Left lung (tissue), 10 donors: ENCODE results near the gene PCDHA11. TPM values are rescaled to one million over a fixed set of nuclear protein-coding genes. Genes with fewer than 3 reads are reported as not detected.
A peak's percentile ranks its signal among the peaks of the same experiment; 100 is the strongest.

ENCODE experiments used
- ATAC-seq: fragments of 200-7000 bp; cut with Tn5 transposase; one replicate; pipeline ENCODE4 v1.9.1; 2020; ENCODE audit warnings: moderate library complexity
- DNase-seq, 4 donors: peaks; one replicate each; pipeline ENCODE4 v3.0.0-alpha.2; 2013 to 2020
- H3K27ac ChIP-seq, 2 donors: fragments of 200-600 bp; sonication (generic) in 1 of 2; one replicate each; pipeline versions ENCODE4 v1.5.0 to v1.8.0; 2020 to 2021
- H3K27me3 ChIP-seq, 2 donors: fragments of 200-600 bp; sonication (generic) in 1 of 2; one replicate each; pipeline versions ENCODE4 v1.5.0 to v1.8.0; 2020 to 2021
- H3K36me3 ChIP-seq, 2 donors: fragments of 200-600 bp; sonication (generic) in 1 of 2; one replicate each; pipeline versions ENCODE4 v1.5.0 to v1.8.0; 2020 to 2021
- H3K4me1 ChIP-seq, 2 donors: fragments of 200-600 bp; one replicate each; pipeline ENCODE4 v1.8.0; 2021
- H3K4me3 ChIP-seq, 2 donors: fragments of 200-600 bp; sonication (generic) in 1 of 2; one replicate each; pipeline versions ENCODE4 v1.5.0 to v1.8.0; 2020 to 2021; ENCODE audit warnings: mild to moderate bottlenecking in 1 of 2
- H3K9me3 ChIP-seq, 2 donors: fragments of 200-600 bp; sonication (generic) in 1 of 2; one replicate each; pipeline versions ENCODE4 v1.5.0 to v1.8.0; 2020 to 2021
- CTCF ChIP-seq, 2 donors: fragments of 200-600 bp; sonication (generic) in 1 of 2; IDR thresholded peaks; one replicate each; pipeline versions ENCODE4 v1.5.0 to v1.8.0; 2021; ENCODE audit warnings: antibody characterized with exemption in 2 of 2
- intact Hi-C, 2 donors: fragments of 100-400 bp; cut with DNase I; formaldehyde crosslinking; loops; one replicate each; pipeline versions ENCODE4 v1.11.2 to v1.14.2; 2022
- polyA plus RNA-seq, 6 donors: library from polyadenylated mRNA; unstranded; fragments of 120-200 nt; gene quantifications; one replicate each; pipeline ENCODE4 v1.2.1, GENCODE V29; 2013; ENCODE audit not compliant: insufficient read length in 6 of 6
- total RNA-seq, 2 donors: library from RNA; stranded (reverse); fragmentation: NEBNext Ultra II Directional; extraction: Animal tissue kit (Norgen Biotek cat#: 25700); gene quantifications; one replicate each; pipeline ENCODE4 v1.2.1, GENCODE V29; 2021
- donor health status: DM: no; HTN: yes; CAD: no.
- donor health status: DM: no; HTN: no; CAD: no.

The PCDHA11 gene
- total and polyA plus RNA-seq, 8 donors, result 0.15 to 1.5 (median 0.42) TPM

- ATAC-seq, result no peak
- Histone ChIP-seq H3K4me3 (no peak within 1 kb of the TSS), H3K4me1 (no peaks in the 10 kb centered on the region), H3K27me3 (peaks cover 0 to 12% of the 10 kb centered on the region in 2 donors), H3K27ac (no peak within 1 kb of the TSS), H3K9me3 (peaks cover 0 to 18% of the 10 kb centered on the region in 2 donors), H3K36me3 (no peaks in the 10 kb centered on the region)
- intact Hi-C loops, result no loop called here
- TF ChIP-seq CTCF (IDR thresholded peaks at IDR 0.05), result no peak
- DNase-seq, result peak in 1 of 4 donors; percentile 13
Measured at GRCh38 chr5:140855772-140856674, 12.7 kb upstream of the PCDHA11 start, which contains the start of gene PCDHA10. TSS of gene PCDHA10 (plus strand) at chr5:140855897. CDS start at chr5:140856049, 152 bp downstream.

GRCh38 chr5:140857177-140857986 lies 11.4 kb upstream of the PCDHA11 start:
- peaks cover 0 to 31% of the 10 kb centered on the region in 2 donors for H3K9me3 ChIP-seq
- intact Hi-C loops, result no loop called here
- no peak overlapping the region for H3K4me3 ChIP-seq
- DNase-seq (no peak), ATAC-seq (no peak)
- no peak for TF ChIP-seq CTCF (IDR thresholded peaks at IDR 0.05)
- no peaks in the 10 kb centered on the region for H3K4me1 ChIP-seq
- no peaks in the 10 kb centered on the region for H3K36me3 ChIP-seq
- H3K27me3 ChIP-seq, result peaks cover 0 to 23% of the 10 kb centered on the region in 2 donors
- H3K27ac ChIP-seq, result no peak overlapping the region

GRCh38 chr5:140857987-140858240 lies 10.8 kb upstream of the PCDHA11 start:
- Histone ChIP-seq H3K4me1 (no peaks in the 10 kb centered on the region), H3K27ac (no peak overlapping the region), H3K4me3 (no peak overlapping the region), H3K36me3 (no peaks in the 10 kb centered on the region), H3K9me3 (peaks cover 0 to 36% of the 10 kb centered on the region in 2 donors), H3K27me3 (peaks cover 0 to 26% of the 10 kb centered on the region in 2 donors)
- DNase-seq (no peak), ATAC-seq (no peak)
- intact Hi-C loops, result no loop called here
- no peak for TF ChIP-seq CTCF (IDR thresholded peaks at IDR 0.05)

- ATAC-seq, result no peak
Measured at GRCh38 chr5:140862441-140863295, 6.1 kb upstream of the PCDHA11 start.

More at GRCh38 chr5:140862441-140863295, 6.1 kb upstream of the PCDHA11 start:
- Histone ChIP-seq H3K9me3 (peaks cover 0 to 32% of the 10 kb centered on the region in 2 donors), H3K27me3 (peaks cover 0 to 41% of the 10 kb centered on the region in 2 donors), H3K4me3 (no peak overlapping the region), H3K4me1 (no peaks in the 10 kb centered on the region), H3K27ac (no peak overlapping the region), H3K36me3 (no peaks in the 10 kb centered on the region)
- TF ChIP-seq CTCF (IDR thresholded peaks at IDR 0.05), result no peak
- peak in 1 of 4 donors; percentile 75 for DNase-seq
- intact Hi-C loops, result no loop called here
